SH-SY5Y (cell line): Measurements from ENCODE around the gene RAD9A.

Experiments
- GATA2 ChIP-seq: IDR thresholded peaks from 2 replicates; pipeline ENCODE4 v1.6.1; 2011; ENCODE audit warnings: mild to moderate bottlenecking, low read depth, low read length
- GATA3 ChIP-seq: IDR thresholded peaks from 2 replicates; pipeline ENCODE4 v1.6.1; 2011; ENCODE audit warnings: low read depth, mild to moderate bottlenecking, low read length, moderate library complexity

GRCh38 chr11:67371189-67371910 lies 20.4 kb upstream of the RAD9A start:
- TF ChIP-seq GATA2 = no peak
- no peak for TF ChIP-seq GATA3
